Osteocyte (in vitro differentiated cells): ENCODE results near the gene UROC1. TPM values are rescaled to one million over a fixed set of nuclear protein-coding genes. Genes with fewer than 3 reads are reported as not detected.

ENCODE experiments used
- DNase-seq: peaks from one replicate; pipeline ENCODE4 v3.0.0; 2021; ENCODE audit warnings: mixed read lengths; ENCODE audit not compliant: unreplicated experiment; ENCODE audit errors: extremely low spot score
- H3K27ac Mint-ChIP-seq: one replicate; pipeline ENCODE4 v1.8.0; 2021; ENCODE audit warnings: mild to moderate bottlenecking, mixed read lengths; ENCODE audit not compliant: unreplicated experiment
- H3K27me3 Mint-ChIP-seq: one replicate; pipeline ENCODE4 v1.8.0; 2021; ENCODE audit warnings: mixed read lengths; ENCODE audit not compliant: unreplicated experiment
- H3K36me3 Mint-ChIP-seq: one replicate; pipeline ENCODE4 v1.8.0; 2021; ENCODE audit warnings: mixed read lengths; ENCODE audit not compliant: unreplicated experiment
- H3K4me1 Mint-ChIP-seq: one replicate; pipeline ENCODE4 v1.8.0; 2021; ENCODE audit warnings: mixed read lengths; ENCODE audit not compliant: unreplicated experiment
- H3K4me3 Mint-ChIP-seq: one replicate; pipeline ENCODE4 v1.8.0; 2021; ENCODE audit warnings: mild to moderate bottlenecking, moderate library complexity, mixed read lengths; ENCODE audit not compliant: unreplicated experiment
- H3K9me3 Mint-ChIP-seq: one replicate; pipeline ENCODE4 v1.8.0; 2021; ENCODE audit warnings: mixed read lengths; ENCODE audit not compliant: unreplicated experiment
- total RNA-seq: library from RNA; stranded (reverse); gene quantifications from 2 replicates; pipeline ENCODE4 v1.2.1, GENCODE V29; 2021
- TF ChIP-seq, protein P1 (sequence below): fragments of 200-600 bp; sonication (generic); IDR thresholded peaks from 2 replicates; pipeline ENCODE4 v1.5.0; 2021; ENCODE audit warnings: antibody characterized with exemption, mild to moderate bottlenecking, moderate library complexity

The UROC1 gene
- total RNA-seq, 1 donor from 2014 or later, result not detected

DNA sequence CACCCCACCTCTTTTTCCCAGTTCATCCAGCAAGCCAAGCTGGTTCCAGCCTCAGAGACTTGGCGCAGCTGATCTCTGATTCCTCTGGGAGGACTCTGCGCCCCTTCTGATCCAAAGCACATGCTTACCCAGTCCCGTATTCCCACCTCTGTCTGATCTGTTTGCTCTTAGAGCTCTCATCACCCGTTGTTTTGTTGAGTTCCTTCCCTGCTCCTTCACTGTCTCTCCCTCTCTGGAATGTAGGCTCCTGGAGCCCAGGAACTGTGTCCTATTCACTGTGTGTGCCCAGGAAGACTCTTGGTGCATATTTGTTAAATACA, 40.6 kb downstream of the UROC1 start:
- no peaks in the 10 kb centered on the region for H3K9me3 Mint-ChIP-seq
- peak overlapping the region; percentile 44 for H3K4me3 Mint-ChIP-seq
- TF ChIP-seq, protein P1, sequence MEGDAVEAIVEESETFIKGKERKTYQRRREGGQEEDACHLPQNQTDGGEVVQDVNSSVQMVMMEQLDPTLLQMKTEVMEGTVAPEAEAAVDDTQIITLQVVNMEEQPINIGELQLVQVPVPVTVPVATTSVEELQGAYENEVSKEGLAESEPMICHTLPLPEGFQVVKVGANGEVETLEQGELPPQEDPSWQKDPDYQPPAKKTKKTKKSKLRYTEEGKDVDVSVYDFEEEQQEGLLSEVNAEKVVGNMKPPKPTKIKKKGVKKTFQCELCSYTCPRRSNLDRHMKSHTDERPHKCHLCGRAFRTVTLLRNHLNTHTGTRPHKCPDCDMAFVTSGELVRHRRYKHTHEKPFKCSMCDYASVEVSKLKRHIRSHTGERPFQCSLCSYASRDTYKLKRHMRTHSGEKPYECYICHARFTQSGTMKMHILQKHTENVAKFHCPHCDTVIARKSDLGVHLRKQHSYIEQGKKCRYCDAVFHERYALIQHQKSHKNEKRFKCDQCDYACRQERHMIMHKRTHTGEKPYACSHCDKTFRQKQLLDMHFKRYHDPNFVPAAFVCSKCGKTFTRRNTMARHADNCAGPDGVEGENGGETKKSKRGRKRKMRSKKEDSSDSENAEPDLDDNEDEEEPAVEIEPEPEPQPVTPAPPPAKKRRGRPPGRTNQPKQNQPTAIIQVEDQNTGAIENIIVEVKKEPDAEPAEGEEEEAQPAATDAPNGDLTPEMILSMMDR, result no peak
- no peak for DNase-seq
- H3K36me3 Mint-ChIP-seq, result peaks cover 5% of the 10 kb centered on the region
- H3K27ac Mint-ChIP-seq, result peak overlapping the region; percentile 57
- peaks cover 41% of the 10 kb centered on the region for H3K4me1 Mint-ChIP-seq
- H3K27me3 Mint-ChIP-seq, result no peaks in the 10 kb centered on the region

DNA sequence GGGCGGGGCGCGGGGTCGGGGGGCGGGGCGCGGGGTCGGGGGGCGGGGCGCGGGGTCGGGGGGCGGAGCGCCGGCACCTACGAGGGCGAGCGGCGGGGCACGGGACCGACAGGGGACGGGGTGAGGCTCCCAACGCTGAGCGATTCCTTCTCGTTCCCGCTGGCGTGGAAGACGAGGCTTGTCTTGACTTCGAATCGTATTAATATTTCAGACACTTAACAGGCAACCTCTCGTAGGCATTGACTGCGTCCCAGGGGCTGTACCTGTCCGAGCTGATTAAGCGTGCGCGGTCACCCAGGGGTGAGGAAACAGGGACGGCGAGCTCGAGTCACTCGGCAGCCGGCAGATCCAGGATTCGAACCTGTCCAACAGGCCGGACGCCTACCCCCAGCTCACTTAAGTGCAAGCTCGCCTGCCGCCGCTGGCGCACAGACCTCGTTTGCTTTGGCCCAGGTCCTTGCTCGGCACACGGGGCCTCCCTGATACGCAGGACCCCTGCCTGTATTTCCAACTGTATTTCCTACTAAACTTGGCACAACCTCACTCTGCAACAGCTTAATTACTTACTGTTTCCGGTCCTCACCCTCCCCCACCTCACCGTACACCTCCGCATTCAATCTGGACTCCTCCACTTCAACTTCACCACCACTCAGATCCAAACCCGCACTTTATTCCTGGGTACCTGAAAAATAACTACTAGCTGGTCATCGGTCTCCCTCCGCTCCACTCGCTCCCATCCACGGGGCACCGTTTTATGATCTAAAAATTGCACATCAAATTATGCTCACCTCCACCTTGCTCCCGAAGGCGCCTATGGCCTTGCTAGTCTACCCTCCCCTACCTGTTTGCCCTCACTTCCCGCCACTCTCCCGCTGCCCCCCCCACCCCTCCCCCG, 41.2 kb downstream of the UROC1 start:
- no peaks in the 10 kb centered on the region for H3K27me3 Mint-ChIP-seq
- H3K36me3 Mint-ChIP-seq, result peaks cover 6% of the 10 kb centered on the region
- H3K4me1 Mint-ChIP-seq, result peaks cover 37% of the 10 kb centered on the region
- H3K27ac Mint-ChIP-seq, result peak overlapping the region; percentile 67
- no peak for DNase-seq
- no peaks in the 10 kb centered on the region for H3K9me3 Mint-ChIP-seq
- TF ChIP-seq, protein P1, result no peak
- peak overlapping the region; percentile 75 for H3K4me3 Mint-ChIP-seq

DNA sequence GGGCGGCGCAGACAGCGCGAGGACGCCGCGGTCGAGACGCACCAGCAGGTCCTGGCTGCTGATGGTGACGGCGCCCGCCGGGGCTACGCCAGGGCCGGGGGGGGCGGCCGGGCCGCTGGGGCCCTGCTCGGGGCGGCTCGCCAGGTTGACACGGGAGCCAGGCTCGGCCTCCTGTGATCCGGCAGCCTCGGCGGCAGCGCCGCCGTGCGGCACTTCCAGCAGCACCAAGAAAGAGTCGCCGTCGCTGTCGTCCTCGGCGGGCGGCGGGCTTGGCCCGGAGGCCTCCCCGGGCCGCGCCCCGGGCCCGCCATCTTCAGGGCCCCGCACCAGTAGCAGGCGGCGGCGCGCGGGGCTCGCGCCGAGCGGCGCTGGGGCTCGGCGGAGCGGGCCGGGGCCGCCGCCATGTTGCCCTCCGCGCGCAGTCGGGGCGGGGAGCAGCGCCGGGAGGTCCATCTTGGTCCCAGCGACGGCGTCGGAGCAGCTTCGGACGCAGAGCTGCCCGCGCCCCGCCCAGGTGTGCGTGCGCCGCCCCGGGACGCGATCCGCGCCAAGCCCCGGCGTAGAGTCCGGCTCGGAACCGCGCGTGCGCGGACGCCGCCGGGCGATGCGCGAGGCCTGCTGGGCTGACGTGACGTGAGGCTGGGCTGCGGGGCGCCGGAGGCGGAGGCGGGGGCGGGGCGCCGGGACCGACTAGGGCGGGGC, 42.0 kb downstream of the UROC1 start, which contains the start of gene ZXDC:
TSS of gene ZXDC (minus strand) at position 479 of the 702 bp plus-strand sequence. CDS start at position 453, 26 bp downstream.
- Mint-ChIP-seq H3K9me3 (no peaks in the 10 kb centered on the region), H3K27ac (peak within 1 kb of the TSS; percentile 81), H3K4me1 (peaks cover 37% of the 10 kb centered on the region), H3K4me3 (peak within 1 kb of the TSS; percentile 88), H3K36me3 (peaks cover 13% of the 10 kb centered on the region), H3K27me3 (no peaks in the 10 kb centered on the region)
- peak; percentile 99 for DNase-seq
- TF ChIP-seq, protein P1, result peak; percentile 59

DNA sequence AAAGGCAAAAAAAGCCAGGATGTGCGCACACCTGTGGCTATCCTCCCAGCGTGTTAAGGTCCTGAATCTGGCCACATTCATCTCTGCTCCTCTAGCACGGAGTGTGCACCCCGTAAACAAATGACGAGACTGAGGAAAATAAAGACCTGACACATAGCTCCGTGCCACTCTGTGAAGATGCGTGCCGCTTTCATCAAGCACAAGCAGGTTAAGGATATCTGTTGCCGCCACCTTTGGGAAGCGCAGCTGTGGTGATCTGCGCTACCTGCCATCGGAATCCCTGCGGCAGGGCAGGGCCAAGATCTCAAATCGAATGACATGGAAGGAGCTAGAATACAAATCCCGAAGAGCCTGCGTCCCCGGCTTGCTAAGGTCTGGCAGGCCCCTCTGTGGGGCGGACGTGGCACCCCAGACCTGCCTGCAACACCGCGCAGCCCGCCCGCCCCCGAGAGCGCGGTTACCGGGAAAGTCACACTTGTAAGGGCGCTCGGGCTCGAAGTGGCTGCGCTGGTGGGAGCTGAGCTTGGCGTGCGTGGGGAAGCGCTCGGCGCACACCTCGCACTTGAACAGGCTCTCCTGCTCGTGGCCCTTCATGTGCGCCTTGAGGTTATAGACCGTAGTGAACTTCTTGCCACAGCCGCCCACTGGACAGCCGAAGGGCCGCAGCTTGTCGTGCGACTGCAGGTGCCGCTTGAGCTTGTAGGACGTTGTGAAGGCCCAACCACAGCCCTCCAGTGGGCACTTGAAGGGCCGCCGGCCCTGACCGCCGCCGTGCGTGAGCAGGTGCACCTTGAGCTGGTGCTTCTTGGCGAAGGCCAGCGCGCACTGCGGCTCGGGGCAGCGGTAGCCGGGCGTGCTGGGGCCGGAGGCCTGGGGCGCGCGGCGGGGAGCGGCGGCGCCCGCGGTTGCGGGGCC, 42.8 kb downstream of the UROC1 start:
- TF ChIP-seq, protein P1, result no peak
- no peak for DNase-seq
- H3K9me3 Mint-ChIP-seq, result no peaks in the 10 kb centered on the region
- H3K4me3 Mint-ChIP-seq, result peak overlapping the region; percentile 88
- peaks cover 37% of the 10 kb centered on the region for H3K4me1 Mint-ChIP-seq
- H3K27ac Mint-ChIP-seq, result peak overlapping the region; percentile 81
- H3K27me3 Mint-ChIP-seq, result no peaks in the 10 kb centered on the region
- peaks cover 20% of the 10 kb centered on the region for H3K36me3 Mint-ChIP-seq
